Right lobe of liver (tissue), 6 donors: ENCODE data around the gene SCOC. TPM values are rescaled to one million over a fixed set of nuclear protein-coding genes. Genes with fewer than 3 reads are reported as not detected.

Source experiments
- ATAC-seq, 4 donors: fragments of 200-7000 bp; cut with Tn5 transposase; one replicate each; pipeline ENCODE4 v1.9.1; 2020; ENCODE audit warnings: mild to moderate bottlenecking in 4 of 4, moderate library complexity in 4 of 4
- DNase-seq, 3 donors: peaks; one replicate each; pipeline ENCODE4 v3.0.0-alpha.2; 2020
- H3K27ac ChIP-seq, 3 donors: fragments of 200-600 bp; one replicate each; pipeline ENCODE4 v1.8.0; 2022
- H3K27me3 ChIP-seq, 2 donors: fragments of 200-600 bp; one replicate each; pipeline ENCODE4 v1.8.0; 2022
- H3K36me3 ChIP-seq, 4 donors: fragments of 200-600 bp; sonication (generic) in 1 of 4; one replicate each; pipeline versions ENCODE4 v1.5.1 to v1.8.0; 2017 to 2022; ENCODE audit warnings: control low read depth in 1 of 4
- H3K4me1 ChIP-seq, 4 donors: fragments of 200-600 bp; sonication (generic) in 1 of 4; one replicate each; pipeline versions ENCODE4 v1.5.1 to v1.8.0; 2017 to 2022; ENCODE audit warnings: control low read depth in 1 of 4
- H3K4me3 ChIP-seq, 3 donors: fragments of 200-600 bp; one replicate each; pipeline ENCODE4 v1.8.0; 2022
- H3K9me3 ChIP-seq, 4 donors: fragments of 200-600 bp; sonication (generic) in 1 of 4; one replicate each; pipeline versions ENCODE4 v1.5.1 to v1.8.0; 2017 to 2022; ENCODE audit warnings: control low read depth in 1 of 4
- POLR2A ChIP-seq: fragments of 450-650 bp; IDR thresholded peaks from one replicate; pipeline ENCODE4 v1.6.1; 2017; ENCODE audit warnings: antibody characterized with exemption, mild to moderate bottlenecking
- WGBS: methylation state at CpG from one replicate; pipeline ENCODE4 v1.1.6; 2018; ENCODE audit warnings: low coverage, low lambda C conversion rate; ENCODE audit not compliant: insufficient coverage; ENCODE audit errors: missing lambda C conversion rate; 5-methylcytosine and 5-hydroxymethylcytosine counted together
- intact Hi-C, 2 donors: fragments of 100-400 bp; cut with DNase I; formaldehyde crosslinking; loops; one replicate each; pipeline versions ENCODE4 v1.11.2 to v1.14.1; 2022
- total RNA-seq, 6 experiments: library from RNA; depleted of rRNA in 2 of 6; stranded (reverse); fragments of >200 nt in 2 of 6; fragmentation: NEBNext Ultra II Directional in 3 of 6; extraction: Animal tissue kit (Norgen Biotek cat#: 25700) in 3 of 6; gene quantifications; one replicate each; pipeline versions ENCODE4 v1.1.0 to v1.2.4, GENCODE V29; 2016 to 2023
- TF ChIP-seq, protein P1 (sequence below), 4 donors: fragments of 200-600 bp in 3 of 4; fragments of 450-650 bp in 1 of 4; IDR thresholded peaks; one replicate each; pipeline versions ENCODE4 v1.5.1 to v1.8.0; 2016 to 2022; ENCODE audit warnings: antibody characterized with exemption in 4 of 4, mild to moderate bottlenecking in 2 of 4
- donor health status: DM: no; HTN: yes; CAD: no.
- donor health status: DM: no; HTN: no; CAD: no.
- donor health status: DM: no; HTN: no; CAD: no.
- donor health status: DM: no; HTN: yes; CAD: no.
- donor health status: DM: no; HTN: yes; CAD: no.

Gene SCOC
- total RNA-seq, 6 experiments from 2014 or later: 23.1 to 39.3 (median 29.3) TPM

DNA sequence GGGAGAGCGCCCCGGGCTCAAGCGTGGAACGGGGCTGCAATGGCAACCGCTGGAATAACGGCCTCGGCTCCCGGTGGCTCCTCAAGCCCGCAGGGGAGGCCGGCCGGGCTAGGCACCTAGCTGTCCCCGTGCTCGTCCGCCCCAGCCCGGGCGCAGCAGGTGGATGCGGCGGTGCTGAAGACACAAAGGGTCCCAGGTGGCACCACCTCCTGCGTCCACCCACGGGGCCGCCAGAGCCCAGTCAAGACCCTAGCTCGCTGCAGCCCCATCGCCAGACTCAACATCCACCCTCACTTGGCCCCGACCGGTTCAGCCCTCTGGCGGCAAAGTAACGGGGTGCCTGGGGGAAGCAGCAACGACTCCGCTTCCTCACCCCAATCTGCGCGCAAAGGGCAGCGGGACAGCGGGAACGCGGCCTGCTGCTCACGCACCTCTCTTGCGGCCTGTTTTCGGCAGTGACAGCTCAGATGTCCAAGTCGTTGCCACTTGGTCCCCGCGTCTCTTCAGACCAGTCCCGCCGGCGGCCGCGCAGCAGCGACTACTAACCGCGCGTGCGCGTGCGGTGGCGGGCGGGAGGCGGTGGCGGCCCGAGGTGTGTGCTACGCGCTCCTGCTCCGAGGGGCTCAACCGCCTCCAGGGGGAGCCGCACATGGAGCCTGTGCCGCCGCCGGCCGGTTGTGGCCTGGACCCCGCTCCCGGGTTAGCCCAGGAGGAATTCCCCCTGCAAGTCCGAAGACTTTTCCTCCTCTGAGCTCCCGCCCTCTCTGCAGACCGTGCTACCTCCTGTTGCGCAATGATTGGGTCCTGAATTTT, 53.9 kb downstream of the SCOC start, which contains the start of gene CLGN:
TSS of gene CLGN (minus strand) at position 543 of the 813 bp plus-strand sequence. CDS start 14,570 bp downstream, outside the sequence.
- intact Hi-C loops: no loop called here
- H3K4me3 ChIP-seq: peak within 1 kb of the TSS; percentile 63 to 69 (median 69)
- H3K4me1 ChIP-seq: no peaks in the 10 kb centered on the region
- peak within 1 kb of the TSS in 1 of 3 donors; percentile 65 for H3K27ac ChIP-seq
- no peaks in the 10 kb centered on the region for H3K27me3 ChIP-seq
- WGBS: 0% methylated on average over 34 of the region's 73 CpGs
- peak; percentile 69 to 80 (median 80) for DNase-seq
- ATAC-seq: peak; percentile 93 to 95 (median 94)
- H3K9me3 ChIP-seq: no peaks in the 10 kb centered on the region
- no peaks in the 10 kb centered on the region for H3K36me3 ChIP-seq
- TF ChIP-seq POLR2A: no peak
- TF ChIP-seq, protein P1, sequence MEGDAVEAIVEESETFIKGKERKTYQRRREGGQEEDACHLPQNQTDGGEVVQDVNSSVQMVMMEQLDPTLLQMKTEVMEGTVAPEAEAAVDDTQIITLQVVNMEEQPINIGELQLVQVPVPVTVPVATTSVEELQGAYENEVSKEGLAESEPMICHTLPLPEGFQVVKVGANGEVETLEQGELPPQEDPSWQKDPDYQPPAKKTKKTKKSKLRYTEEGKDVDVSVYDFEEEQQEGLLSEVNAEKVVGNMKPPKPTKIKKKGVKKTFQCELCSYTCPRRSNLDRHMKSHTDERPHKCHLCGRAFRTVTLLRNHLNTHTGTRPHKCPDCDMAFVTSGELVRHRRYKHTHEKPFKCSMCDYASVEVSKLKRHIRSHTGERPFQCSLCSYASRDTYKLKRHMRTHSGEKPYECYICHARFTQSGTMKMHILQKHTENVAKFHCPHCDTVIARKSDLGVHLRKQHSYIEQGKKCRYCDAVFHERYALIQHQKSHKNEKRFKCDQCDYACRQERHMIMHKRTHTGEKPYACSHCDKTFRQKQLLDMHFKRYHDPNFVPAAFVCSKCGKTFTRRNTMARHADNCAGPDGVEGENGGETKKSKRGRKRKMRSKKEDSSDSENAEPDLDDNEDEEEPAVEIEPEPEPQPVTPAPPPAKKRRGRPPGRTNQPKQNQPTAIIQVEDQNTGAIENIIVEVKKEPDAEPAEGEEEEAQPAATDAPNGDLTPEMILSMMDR (IDR thresholded peaks at IDR 0.05): peak; percentile 18 to 41 (median 32)

DNA sequence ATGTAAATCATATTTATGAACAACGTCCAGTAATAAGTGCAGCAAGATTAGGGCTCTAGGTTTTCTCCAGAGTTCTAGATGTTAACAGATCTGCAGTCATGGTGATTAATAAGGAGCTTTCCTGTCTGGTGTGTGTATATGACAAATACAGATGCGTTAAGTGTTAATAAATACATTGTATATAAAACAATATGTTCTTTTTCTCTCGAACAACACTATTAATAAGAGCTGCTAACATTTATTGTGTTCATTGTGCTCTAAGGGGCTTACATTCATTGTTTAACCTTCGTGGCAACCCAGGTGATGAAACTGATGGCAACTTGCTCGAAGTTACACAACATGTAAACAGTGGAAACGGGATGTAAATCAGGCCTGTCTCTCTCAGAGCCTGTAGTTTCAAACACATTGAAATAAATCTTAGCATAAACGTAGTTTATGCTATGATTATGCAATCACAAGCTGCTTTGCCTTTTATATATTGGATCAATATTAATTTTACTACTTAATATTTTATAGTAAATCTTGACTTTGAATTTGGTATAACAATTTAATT, 54.5 kb downstream of the SCOC start:
- DNase-seq (no peak), ATAC-seq (peak; percentile 72 to 81 (median 78))
- Histone ChIP-seq H3K27ac (peak overlapping the region in 1 of 3 donors; percentile 65), H3K36me3 (no peaks in the 10 kb centered on the region), H3K4me1 (no peaks in the 10 kb centered on the region), H3K27me3 (no peaks in the 10 kb centered on the region), H3K4me3 (peak overlapping the region; percentile 63 to 69 (median 69)), H3K9me3 (no peaks in the 10 kb centered on the region)
- intact Hi-C loops: no loop called here
- WGBS: 26% methylated on average over 7 of the region's 7 CpGs
- no peak for TF ChIP-seq POLR2A
- TF ChIP-seq, protein P1 (IDR thresholded peaks at IDR 0.05): no peak

Other genes starting within 250 kb of the SCOC start
- 1 to 10 TPM; 2.6 to 7.8 (median 5.0) TPM for gene MAML3, start 219.5 kb upstream of the SCOC start, total RNA-seq
- 1 to 10 TPM in 4 of 6 experiments, under 1 TPM in 2; 0.55 to 8.9 (median 3.6) TPM for gene CLGN, start 54.0 kb downstream of the SCOC start, total RNA-seq
- gene MGAT4D, start 124.6 kb downstream of the SCOC start, total RNA-seq: not detected
- gene ELMOD2, start 150.5 kb downstream of the SCOC start, total RNA-seq: 10 to 100 TPM; 13.2 to 18.6 (median 16.3) TPM
- not detected for gene UCP1, start 195.3 kb downstream of the SCOC start, total RNA-seq